Trophoblast cell (in vitro differentiated cells and primary cell): ENCODE data around the gene RNF31.

Source experiments
- DNase-seq, 2 donors: peaks; one replicate each; pipeline ENCODE4 v3.0.0-alpha.2; 2016
- H2AFZ ChIP-seq: 2 replicates; pipeline ENCODE4 v1.6.1; 2013; ENCODE audit warnings: low read length, moderate library complexity, mild to moderate bottlenecking; ENCODE audit not compliant: insufficient read depth, poor library complexity
- H2AK5ac ChIP-seq: 2 replicates; pipeline ENCODE4 v1.6.1; 2013; ENCODE audit warnings: mild to moderate bottlenecking, low read length
- H2BK120ac ChIP-seq: 2 replicates; pipeline ENCODE4 v1.6.1; 2013; ENCODE audit warnings: low read length, mild to moderate bottlenecking, moderate library complexity; ENCODE audit not compliant: insufficient read depth, poor library complexity
- H2BK12ac ChIP-seq: 2 replicates; pipeline ENCODE4 v1.6.1; 2013; ENCODE audit warnings: mild to moderate bottlenecking, low read length, moderate library complexity
- H2BK5ac ChIP-seq: 2 replicates; pipeline ENCODE4 v1.6.1; 2013; ENCODE audit warnings: low read length, low read depth, moderate library complexity, mild to moderate bottlenecking; ENCODE audit not compliant: poor library complexity
- H3K14ac ChIP-seq: 2 replicates; pipeline ENCODE4 v1.6.1; 2013; ENCODE audit warnings: mild to moderate bottlenecking, low read length
- H3K18ac ChIP-seq: 2 replicates; pipeline ENCODE4 v1.6.1; 2013; ENCODE audit warnings: mild to moderate bottlenecking, low read length
- H3K23ac ChIP-seq: 2 replicates; pipeline ENCODE4 v1.6.1; 2013; ENCODE audit warnings: low read length
- H3K27ac ChIP-seq: 2 replicates; pipeline ENCODE4 v1.5.1; 2013; ENCODE audit warnings: low read depth, mild to moderate bottlenecking, inconsistent platforms, low read length, moderate library complexity
- H3K27me3 ChIP-seq: 2 replicates; pipeline ENCODE4 v1.6.1; 2013; ENCODE audit warnings: inconsistent platforms, mild to moderate bottlenecking, low read length, moderate library complexity; ENCODE audit not compliant: insufficient read depth
- H3K36me3 ChIP-seq, 2 experiments: 1 replicate in 1 of 2; 2 replicates in 1 of 2; pipeline ENCODE4 v1.6.1; 2013; ENCODE audit warnings: low read length in 2 of 2, mild to moderate bottlenecking in 2 of 2, moderate library complexity in 1 of 2; ENCODE audit not compliant: insufficient read depth in 2 of 2, control insufficient read depth in 1 of 2
- H3K4ac ChIP-seq: 2 replicates; pipeline ENCODE4 v1.6.1; 2013; ENCODE audit warnings: low read depth, mild to moderate bottlenecking, low read length, moderate library complexity
- H3K4me1 ChIP-seq, 2 experiments: 1 replicate in 1 of 2; 2 replicates in 1 of 2; pipeline ENCODE4 v1.6.1; 2013; ENCODE audit warnings: low read length in 2 of 2, mild to moderate bottlenecking in 2 of 2, moderate library complexity in 1 of 2; ENCODE audit not compliant: insufficient read depth in 2 of 2, control insufficient read depth in 1 of 2
- H3K4me2 ChIP-seq: 2 replicates; pipeline ENCODE4 v1.6.1; 2013; ENCODE audit warnings: inconsistent platforms, mild to moderate bottlenecking, low read length, moderate library complexity
- H3K4me3 ChIP-seq: 2 replicates; pipeline ENCODE4 v1.5.1; 2013; ENCODE audit warnings: mild to moderate bottlenecking, low read depth, low read length, inconsistent platforms
- H3K79me1 ChIP-seq: one replicate; pipeline ENCODE4 v1.6.1; 2013; ENCODE audit warnings: low read length
- H3K79me2 ChIP-seq: 2 replicates; pipeline ENCODE4 v1.6.1; 2013; ENCODE audit warnings: low read length, mild to moderate bottlenecking; ENCODE audit not compliant: control insufficient read depth, insufficient read depth, poor library complexity
- H3K9ac ChIP-seq: 2 replicates; pipeline ENCODE4 v1.6.1; 2013; ENCODE audit warnings: mild to moderate bottlenecking, low read length
- H3K9me3 ChIP-seq: 2 replicates; pipeline ENCODE4 v1.6.1; 2013; ENCODE audit warnings: low read depth, mild to moderate bottlenecking, control low read depth, inconsistent platforms, low read length; ENCODE audit not compliant: insufficient read depth
- H4K12ac ChIP-seq: 2 replicates; pipeline ENCODE4 v1.6.1; 2013; ENCODE audit warnings: low read depth, mild to moderate bottlenecking, low read length, moderate library complexity
- H4K8ac ChIP-seq: 2 replicates; pipeline ENCODE4 v1.6.1; 2013; ENCODE audit warnings: low read depth, mild to moderate bottlenecking, low read length, moderate library complexity
- H4K91ac ChIP-seq: one replicate; pipeline ENCODE4 v1.6.1; 2013; ENCODE audit warnings: low read depth, mild to moderate bottlenecking, low read length, moderate library complexity
- WGBS: extraction: QIAGEN DNeasy Blood & Tissue Kit; methylation state at CpG from one replicate; pipeline ENCODE4 v1.1.7; 2013; ENCODE audit warnings: missing lambda C conversion rate; ENCODE audit not compliant: insufficient read length, insufficient coverage; ENCODE audit errors: extremely low coverage; 5-methylcytosine and 5-hydroxymethylcytosine counted together

The RNF31 gene

DNA sequence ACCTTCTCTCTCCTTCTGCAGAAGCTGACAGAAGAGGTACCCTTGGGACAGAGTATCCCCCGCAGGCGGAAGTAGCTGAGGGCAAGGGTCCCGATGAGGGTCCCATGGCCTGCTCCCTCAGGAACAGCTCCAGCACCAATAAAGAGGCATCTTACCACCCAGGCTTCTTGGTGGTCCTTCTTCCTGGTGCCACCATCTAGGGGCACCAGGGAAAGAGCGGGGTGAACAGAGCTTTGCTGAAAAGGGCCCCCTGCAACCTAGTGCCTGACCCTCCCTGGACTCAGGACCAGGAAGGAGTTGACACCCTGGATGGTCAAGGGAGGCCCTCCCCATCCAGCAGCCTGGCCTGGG lies 13.2 kb downstream of the RNF31 start:
- H3K18ac ChIP-seq, result no peak overlapping the region
- no peak overlapping the region for H4K91ac ChIP-seq
- H3K27ac ChIP-seq, result no peak overlapping the region
- no peak overlapping the region for H3K4me3 ChIP-seq
- no peak overlapping the region for H4K8ac ChIP-seq
- H3K9me3 ChIP-seq, result no peaks in the 10 kb centered on the region
- no peak overlapping the region for H2AFZ ChIP-seq
- no peak overlapping the region for H4K12ac ChIP-seq
- H3K27me3 ChIP-seq, result no peaks in the 10 kb centered on the region
- peaks cover 66 to 67% of the 10 kb centered on the region in 2 experiments for H3K36me3 ChIP-seq
- no peak overlapping the region for H3K4ac ChIP-seq
- no peak for DNase-seq
- H2BK120ac ChIP-seq, result no peak overlapping the region
- H3K4me2 ChIP-seq, result no peak overlapping the region
- H3K79me1 ChIP-seq, result peaks cover 4% of the 10 kb centered on the region
- no peak overlapping the region for H3K14ac ChIP-seq
- no CpG with 5 or more reads among the region's 4 CpGs for WGBS
- H3K23ac ChIP-seq, result no peak overlapping the region
- H2AK5ac ChIP-seq, result no peak overlapping the region
- H3K4me1 ChIP-seq, result peaks cover 6 to 7% of the 10 kb centered on the region in 2 experiments
- no peak overlapping the region for H2BK12ac ChIP-seq
- H3K79me2 ChIP-seq, result peaks cover 2% of the 10 kb centered on the region
- H2BK5ac ChIP-seq, result no peak overlapping the region
- H3K9ac ChIP-seq, result no peak overlapping the region

DNA sequence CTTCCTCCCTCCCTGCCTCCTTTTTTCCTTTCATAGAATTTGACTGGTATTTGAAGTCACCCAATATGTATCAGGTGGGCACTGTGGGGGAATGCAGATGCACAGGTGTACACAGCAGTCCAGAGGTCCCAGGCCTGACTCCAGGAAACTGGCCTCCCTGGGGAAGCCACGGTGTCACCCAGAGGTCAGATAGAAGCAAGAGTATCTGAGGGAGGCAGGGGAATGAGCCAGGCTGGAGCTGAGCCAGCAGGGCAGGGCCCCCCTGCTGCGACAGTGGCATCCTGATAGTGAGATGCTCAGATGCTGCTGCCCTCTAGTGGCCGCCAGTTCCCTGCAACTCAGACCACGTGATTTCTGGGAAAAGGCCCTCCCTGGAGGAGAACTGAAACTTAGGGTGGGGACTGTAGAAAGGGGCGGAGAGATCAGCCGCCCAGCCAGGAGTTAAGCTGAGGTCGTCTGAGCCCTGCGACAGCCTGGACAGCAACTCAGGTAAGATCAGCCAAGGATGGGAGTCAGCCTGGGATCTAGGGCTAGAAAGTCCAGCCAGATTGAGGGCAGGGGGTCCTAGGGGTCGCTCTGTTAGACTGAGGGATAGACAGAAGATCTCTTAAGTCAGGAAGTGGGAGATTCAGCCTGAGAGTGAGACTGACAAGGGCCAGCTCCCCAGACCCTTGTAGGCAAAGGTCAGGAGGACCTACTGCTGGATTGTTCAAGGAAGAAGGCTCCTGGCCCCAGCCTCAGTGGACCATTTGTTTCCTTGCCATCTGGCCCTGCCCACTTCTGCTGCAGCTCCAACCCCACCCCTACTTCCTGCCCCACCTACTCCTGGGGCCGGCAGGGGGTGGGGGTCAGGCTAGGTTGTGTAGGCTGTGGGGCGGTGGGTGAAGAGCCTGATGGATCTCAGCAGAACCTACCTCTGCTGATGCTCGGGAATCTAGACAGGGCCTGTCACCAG lies 13.8 kb downstream of the RNF31 start, which contains the start of gene IRF9:
IRF9 (plus strand) TSS at position 416 of the 955 bp plus-strand sequence. CDS start 880 bp downstream, outside the sequence.
- peak within 1 kb of the TSS; percentile 71 for H4K8ac ChIP-seq
- H2BK12ac ChIP-seq, result no peak within 1 kb of the TSS
- H2AK5ac ChIP-seq, result peak within 1 kb of the TSS; percentile 65
- peak within 1 kb of the TSS; percentile 68 for H4K91ac ChIP-seq
- peak within 1 kb of the TSS; percentile 55 for H3K4me3 ChIP-seq
- H3K14ac ChIP-seq, result peak within 1 kb of the TSS; percentile 56
- peak within 1 kb of the TSS; percentile 48 for H3K4ac ChIP-seq
- no peaks in the 10 kb centered on the region for H3K27me3 ChIP-seq
- H3K4me2 ChIP-seq, result peak within 1 kb of the TSS; percentile 71
- H4K12ac ChIP-seq, result peak within 1 kb of the TSS; percentile 76
- H3K9me3 ChIP-seq, result no peaks in the 10 kb centered on the region
- WGBS, result no CpG with 5 or more reads among the region's 12 CpGs
- H2BK5ac ChIP-seq, result peak within 1 kb of the TSS; percentile 47
- peak within 1 kb of the TSS; percentile 49 for H2BK120ac ChIP-seq
- H3K4me1 ChIP-seq, result peaks cover 6 to 7% of the 10 kb centered on the region in 2 experiments
- peaks cover 2% of the 10 kb centered on the region for H3K79me2 ChIP-seq
- DNase-seq, result peak; percentile 97 to 100
- peak within 1 kb of the TSS; percentile 70 for H3K9ac ChIP-seq
- H2AFZ ChIP-seq, result no peak within 1 kb of the TSS
- H3K27ac ChIP-seq, result peak within 1 kb of the TSS; percentile 31
- peaks cover 4% of the 10 kb centered on the region for H3K79me1 ChIP-seq
- H3K18ac ChIP-seq, result peak within 1 kb of the TSS; percentile 51
- no peak within 1 kb of the TSS for H3K23ac ChIP-seq
- peaks cover 67 to 69% of the 10 kb centered on the region in 2 experiments for H3K36me3 ChIP-seq

DNA sequence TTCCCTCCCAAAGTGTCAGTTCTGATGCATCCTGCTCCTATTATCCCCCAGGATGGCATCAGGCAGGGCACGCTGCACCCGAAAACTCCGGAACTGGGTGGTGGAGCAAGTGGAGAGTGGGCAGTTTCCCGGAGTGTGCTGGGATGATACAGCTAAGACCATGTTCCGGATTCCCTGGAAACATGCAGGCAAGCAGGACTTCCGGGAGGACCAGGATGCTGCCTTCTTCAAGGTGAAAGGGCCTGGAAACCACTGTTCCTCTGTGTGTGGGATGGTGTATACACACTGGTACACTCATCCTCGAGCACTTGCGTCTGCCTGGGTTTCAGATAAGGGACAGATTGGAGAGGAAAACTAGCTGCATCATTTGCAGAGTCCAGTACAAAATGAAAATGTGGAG lies 14.8 kb downstream of the RNF31 start:
- no peak overlapping the region for H2BK5ac ChIP-seq
- no peak overlapping the region for H4K8ac ChIP-seq
- H2AK5ac ChIP-seq, result peak overlapping the region; percentile 65
- no peak overlapping the region for H4K91ac ChIP-seq
- H3K23ac ChIP-seq, result no peak overlapping the region
- WGBS, result no CpG with 5 or more reads among the region's 8 CpGs
- H3K79me2 ChIP-seq, result peaks cover 2% of the 10 kb centered on the region
- no peak overlapping the region for H2AFZ ChIP-seq
- peaks cover 6 to 7% of the 10 kb centered on the region in 2 experiments for H3K4me1 ChIP-seq
- no peak overlapping the region for H3K18ac ChIP-seq
- H3K36me3 ChIP-seq, result peaks cover 64 to 67% of the 10 kb centered on the region in 2 experiments
- H3K4me2 ChIP-seq, result peak overlapping the region; percentile 71
- no peak overlapping the region for H3K9ac ChIP-seq
- no peaks in the 10 kb centered on the region for H3K27me3 ChIP-seq
- no peak for DNase-seq
- H3K14ac ChIP-seq, result no peak overlapping the region
- H2BK12ac ChIP-seq, result no peak overlapping the region
- H3K4me3 ChIP-seq, result no peak overlapping the region
- H2BK120ac ChIP-seq, result no peak overlapping the region
- H3K27ac ChIP-seq, result no peak overlapping the region
- no peak overlapping the region for H4K12ac ChIP-seq
- H3K4ac ChIP-seq, result no peak overlapping the region
- H3K9me3 ChIP-seq, result no peaks in the 10 kb centered on the region
- peaks cover 4% of the 10 kb centered on the region for H3K79me1 ChIP-seq

DNA sequence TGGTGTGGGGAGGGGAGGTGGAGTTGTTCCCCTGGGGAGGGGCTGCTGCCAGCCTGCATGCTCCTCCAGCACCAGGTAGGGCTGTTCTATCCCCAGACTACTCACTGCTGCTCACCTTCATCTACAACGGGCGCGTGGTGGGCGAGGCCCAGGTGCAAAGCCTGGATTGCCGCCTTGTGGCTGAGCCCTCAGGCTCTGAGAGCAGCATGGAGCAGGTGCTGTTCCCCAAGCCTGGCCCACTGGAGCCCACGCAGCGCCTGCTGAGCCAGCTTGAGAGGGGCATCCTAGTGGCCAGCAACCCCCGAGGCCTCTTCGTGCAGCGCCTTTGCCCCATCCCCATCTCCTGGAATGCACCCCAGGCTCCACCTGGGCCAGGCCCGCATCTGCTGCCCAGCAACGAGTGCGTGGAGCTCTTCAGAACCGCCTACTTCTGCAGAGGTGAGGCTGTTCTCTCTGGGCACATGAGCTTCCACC lies 17.3 kb downstream of the RNF31 start:
- Histone ChIP-seq H3K4me1 (peaks cover 6 to 7% of the 10 kb centered on the region in 2 experiments), H2AFZ (no peak overlapping the region)

More for the DNA sequence above, 17.3 kb downstream of the RNF31 start:
- Histone ChIP-seq H3K79me1 (peaks cover 4% of the 10 kb centered on the region), H3K23ac (no peak overlapping the region), H3K18ac (no peak overlapping the region), H3K9ac (no peak overlapping the region), H3K9me3 (no peaks in the 10 kb centered on the region), H3K79me2 (peaks cover 2% of the 10 kb centered on the region), H4K91ac (no peak overlapping the region), H2AK5ac (no peak overlapping the region), H3K27me3 (no peaks in the 10 kb centered on the region), H2BK120ac (no peak overlapping the region), H3K36me3 (peaks cover 55 to 56% of the 10 kb centered on the region in 2 experiments), H3K4ac (no peak overlapping the region), H2BK12ac (no peak overlapping the region), H3K14ac (no peak overlapping the region), H3K4me3 (no peak overlapping the region), H4K8ac (no peak overlapping the region), H3K27ac (no peak overlapping the region), H2BK5ac (no peak overlapping the region), H4K12ac (no peak overlapping the region), H3K4me2 (no peak overlapping the region)
- WGBS, result no CpG with 5 or more reads among the region's 14 CpGs
- peak in 1 of 2 donors; percentile 41 for DNase-seq
